Forelimb muscle (tissue), 1 donor: Measurements from ENCODE around the gene CTXND1. TPM values are rescaled to one million over a fixed set of nuclear protein-coding genes. Genes with fewer than 3 reads are reported as not detected.
"Not testable (repeated sequence)": the region's sequence is repeated elsewhere in the genome, so short reads cannot be mapped to it uniquely, and the experiment has no call there.

Experiments used
- DNase-seq: peaks from one replicate; pipeline ENCODE4 v3.0.0-alpha.2; 2013; ENCODE audit warnings: low read depth
- polyA plus RNA-seq: library from polyadenylated mRNA; unstranded; fragments of 120-200 nt; gene quantifications from one replicate; pipeline ENCODE4 v1.2.1, GENCODE V29; 2013; ENCODE audit not compliant: insufficient read length

Gene CTXND1
- polyA plus RNA-seq, 1 donor: 0.90 TPM

- peak; percentile 26 for DNase-seq
Measured at GRCh38 chr15:80160570-80161156, 91.3 kb downstream of the CTXND1 start.

- no peak for DNase-seq
Measured at GRCh38 chr15:80159811-80160569, 92.0 kb downstream of the CTXND1 start.

GRCh38 chr15:80159301-80159700 lies 92.7 kb downstream of the CTXND1 start:
- no peak for DNase-seq

- DNase-seq: no peak
Measured at GRCh38 chr15:80157215-80157614, 94.8 kb downstream of the CTXND1 start.

GRCh38 chr15:80156176-80156720 lies 95.8 kb downstream of the CTXND1 start:
- no peak for DNase-seq

- not testable (repeated sequence) for DNase-seq
Measured at GRCh38 chr15:80155378-80156175, 96.4 kb downstream of the CTXND1 start.

- DNase-seq: no peak
Measured at GRCh38 chr15:80155001-80155377, 97.0 kb downstream of the CTXND1 start.

GRCh38 chr15:80154336-80154735 lies 97.7 kb downstream of the CTXND1 start:
- no peak for DNase-seq

GRCh38 chr15:80153900-80154299 lies 98.1 kb downstream of the CTXND1 start:
- no peak for DNase-seq

GRCh38 chr15:80152896-80153876 lies 98.8 kb downstream of the CTXND1 start, which contains the start of gene FAH:
Gene FAH, plus strand, starts transcription at chr15:80152999. Its CDS starts 56 bp downstream, at chr15:80153055.
- DNase-seq: peak; percentile 14

GRCh38 chr15:80152180-80152895 lies 99.7 kb downstream of the CTXND1 start:
- peak; percentile 32 for DNase-seq

GRCh38 chr15:80151576-80151975 lies 100.4 kb downstream of the CTXND1 start:
- DNase-seq: no peak

GRCh38 chr15:80151148-80151547 lies 100.9 kb downstream of the CTXND1 start:
- DNase-seq: no peak

Other genes with a start within 250 kb of the CTXND1 start
- gene ZFAND6, start 192.5 kb downstream of the CTXND1 start, polyA plus RNA-seq: 105 TPM
- 13.4 TPM for gene FAH, start 99.2 kb downstream of the CTXND1 start, polyA plus RNA-seq
- gene ARNT2, start 152.2 kb upstream of the CTXND1 start, polyA plus RNA-seq: 6.6 TPM